ENCODE results near the gene CRB2.

CRB2 gene

GRCh38 chr9:123377211-123377971 is 21.4 kb downstream of the CRB2 start:
- TF ChIP-seq CTCF (IDR thresholded peaks at IDR 0.05; ENCODE audit: low read depth, low read length), result no peak
- no peak for DNase-seq (ENCODE audit: extremely low read depth, low read depth)

GRCh38 chr9:123378025-123378424 is 22.0 kb downstream of the CRB2 start:
- no peak for DNase-seq (ENCODE audit: extremely low read depth, low read depth)
- TF ChIP-seq CTCF (IDR thresholded peaks at IDR 0.05; ENCODE audit: low read depth, low read length), result no peak

GRCh38 chr9:123378956-123379660 is 23.1 kb downstream of the CRB2 start:
- no peak for TF ChIP-seq CTCF (IDR thresholded peaks at IDR 0.05; ENCODE audit: low read depth, low read length)
- DNase-seq (ENCODE audit: extremely low read depth, low read depth), result no peak

GRCh38 chr9:123380852-123381705 is 25.1 kb downstream of the CRB2 start:
- TF ChIP-seq CTCF (IDR thresholded peaks at IDR 0.05; ENCODE audit: low read depth, low read length), result no peak
- no peak for DNase-seq (ENCODE audit: extremely low read depth, low read depth)

- DNase-seq (ENCODE audit: extremely low read depth, low read depth), result no peak
- no peak for TF ChIP-seq CTCF (IDR thresholded peaks at IDR 0.05; ENCODE audit: low read depth, low read length)
Observed at GRCh38 chr9:123382653-123383511, 26.9 kb downstream of the CRB2 start.

- DNase-seq (ENCODE audit: extremely low read depth, low read depth), result no peak
- TF ChIP-seq CTCF (IDR thresholded peaks at IDR 0.05; ENCODE audit: low read depth, low read length), result no peak
Observed at GRCh38 chr9:123383512-123384170, 27.6 kb downstream of the CRB2 start.

All from AG09319 (cell line).